ENCODE results near the gene PHF21A. TPM values are rescaled to one million over a fixed set of nuclear protein-coding genes. Genes with fewer than 3 reads are reported as not detected.

Gene PHF21A
- total and polyA plus RNA-seq, 2 of the 13 experiments (the other 11 are each of a cell fraction or from before 2014, with no cell fraction given) = 4.1 to 34.6 TPM

- TF ChIP-seq ZNF580 (CRISPR knock-in tag; IDR thresholded peaks at IDR 0.05; ENCODE audit: borderline replicate concordance, low read depth) (no peak; the same call in 1 of the 2 replicates), ZNF512 (CRISPR knock-in tag; IDR thresholded peaks at IDR 0.05) (no peak), FOXC1 (CRISPR knock-in tag; IDR thresholded peaks at IDR 0.05; ENCODE audit: borderline replicate concordance) (no peak), LRRFIP1 (CRISPR knock-in tag; conservative IDR thresholded peaks at IDR 0.05) (no peak), KAT8 (CRISPR knock-in tag; IDR thresholded peaks at IDR 0.05) (peak; percentile 34; the same call in 1 of the 2 replicates), FOXM1 (CRISPR knock-in tag; IDR thresholded peaks at IDR 0.05) (no peak), MBNL3 (CRISPR knock-in tag; conservative IDR thresholded peaks at IDR 0.05) (no peak), ZSCAN12 (CRISPR knock-in tag; IDR thresholded peaks at IDR 0.05) (no peak), ZBTB43 (CRISPR knock-in tag; conservative IDR thresholded peaks at IDR 0.05) (no peak), ZBTB42 (CRISPR knock-in tag; IDR thresholded peaks at IDR 0.05) (no peak), ZNF280D (CRISPR knock-in tag; IDR thresholded peaks at IDR 0.05) (no peak), ADNP (CRISPR knock-in tag; IDR thresholded peaks at IDR 0.05) (no peak), PLSCR1 (CRISPR knock-in tag; IDR thresholded peaks at IDR 0.05; ENCODE audit: borderline replicate concordance) (no peak), ZNF562 (CRISPR knock-in tag; IDR thresholded peaks at IDR 0.05; ENCODE audit: borderline replicate concordance) (no peak), THRA (CRISPR knock-in tag; IDR thresholded peaks at IDR 0.05; ENCODE audit: borderline replicate concordance) (no peak), ZBTB1 (CRISPR knock-in tag; IDR thresholded peaks at IDR 0.05; ENCODE audit: borderline replicate concordance) (no peak), ZNF883 (CRISPR knock-in tag; IDR thresholded peaks at IDR 0.05; ENCODE audit: not compliant biosample characterization) (no peak), NFATC3 (CRISPR knock-in tag; IDR thresholded peaks at IDR 0.05) (peak; percentile 40; the same call in 1 of the 2 replicates), ZNF891 (CRISPR knock-in tag; IDR thresholded peaks at IDR 0.05) (no peak)
Measured at GRCh38 chr11:45964911-45965389, 156.3 kb downstream of the PHF21A start (continued).
